ENCODE results near the gene REL. TPM values are rescaled to one million over a fixed set of nuclear protein-coding genes. Genes with fewer than 3 reads are reported as not detected.
"Not testable (repeated sequence)": the region's sequence is repeated elsewhere in the genome, so short reads cannot be mapped to it uniquely, and the experiment has no call there.

REL gene
- total RNA-seq, 1 experiment from 2014 or later = 6.2 TPM

DNA sequence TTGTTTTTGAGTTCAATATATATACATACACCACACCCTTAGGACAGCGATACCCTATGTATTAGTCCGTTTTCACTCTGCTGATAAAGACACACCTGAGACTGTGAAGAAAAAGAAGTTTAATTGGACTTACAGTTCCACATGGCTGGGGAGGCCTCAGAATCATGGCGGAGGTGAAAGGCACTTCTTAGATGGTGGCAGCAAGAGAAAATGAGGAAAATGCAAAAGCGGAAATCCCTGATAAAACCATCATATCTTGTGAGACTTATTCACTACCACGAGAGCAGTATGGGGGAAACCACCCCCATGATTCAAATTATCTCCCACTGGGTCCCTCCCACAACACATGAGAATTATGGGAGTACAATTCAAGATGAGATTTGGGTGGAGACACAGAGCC lies 24.5 kb downstream of the REL start:
- not testable (repeated sequence) for H2BK15ac ChIP-seq (ENCODE audit: low read depth, low read length); H4K20me1 ChIP-seq (ENCODE audit: control insufficient read depth, insufficient read depth, insufficient read length); H3K27me3 Mint-ChIP-seq (ENCODE audit: low read depth); H3K4ac ChIP-seq (ENCODE audit: low read depth, low read length); H4K91ac ChIP-seq (ENCODE audit: insufficient read length, low read depth, low read length); H2AFZ ChIP-seq (ENCODE audit: low read length); H2BK20ac ChIP-seq (ENCODE audit: low read depth, low read length, poor library complexity, severe bottlenecking); H3K4me2 ChIP-seq (ENCODE audit: insufficient read depth, insufficient read length, low read length); H3K18ac ChIP-seq (ENCODE audit: insufficient read length, low read depth, low read length); H3K9me3 ChIP-seq (ENCODE audit: control insufficient read depth, low read depth, low read length); H2BK5ac ChIP-seq (ENCODE audit: insufficient read length, low read length); H3K14ac ChIP-seq (ENCODE audit: insufficient read depth, low read length); H3K27ac Mint-ChIP-seq; H3K79me1 ChIP-seq (ENCODE audit: insufficient read depth, low read depth, low read length, poor library complexity, severe bottlenecking); H3K23me2 ChIP-seq (ENCODE audit: insufficient read length, low read depth, low read length, poor library complexity, severe bottlenecking); H3K56ac ChIP-seq (ENCODE audit: insufficient read length, low read depth, low read length); H3K23ac ChIP-seq (ENCODE audit: insufficient read length, low read depth, low read length); H3K36me3 Mint-ChIP-seq (ENCODE audit: insufficient read depth in 1 of 3, low read depth in 3 of 3); H3K4me1 Mint-ChIP-seq; H3T11ph ChIP-seq (ENCODE audit: low read length); H3K4me3 Mint-ChIP-seq; H3K9me3 Mint-ChIP-seq; H2BK12ac ChIP-seq (ENCODE audit: insufficient read length, low read depth, low read length); DNase-seq; H4K5ac ChIP-seq (ENCODE audit: insufficient read length, low read depth, low read length); H2BK120ac ChIP-seq (ENCODE audit: low read depth, low read length, poor library complexity, severe bottlenecking); H3K4me1 ChIP-seq (ENCODE audit: insufficient read depth, low read length); H4K8ac ChIP-seq (replicated peaks; ENCODE audit: insufficient read length, low read depth, low read length); H3K79me2 ChIP-seq (ENCODE audit: insufficient read depth, low read length); H2AK5ac ChIP-seq (ENCODE audit: insufficient read length, low read length); H3K9ac ChIP-seq (ENCODE audit: extremely low read depth, insufficient read length, low read length); H3K27me3 ChIP-seq (ENCODE audit: insufficient read depth, low read length); H3K27ac ChIP-seq (ENCODE audit: insufficient read length, low read depth, low read length)
- no CpG with 5 or more reads among the region's 5 CpGs for WGBS (ENCODE audit: extremely low coverage, insufficient read length, low lambda C conversion rate)
